K562 (cell line): ENCODE measurements around the gene PDGFA. TPM values are rescaled to one million over a fixed set of nuclear protein-coding genes. Genes with fewer than 3 reads are reported as not detected.
A peak's percentile ranks its signal among the peaks of the same experiment; 100 is the strongest.

Experiments
- ATAC-seq: fragments of 200-7000 bp; cut with Tn5 transposase; 3 replicates; pipeline ENCODE4 v1.9.1; 2020; ENCODE audit warnings: moderate library complexity
- BruUV-seq: library from RNA; stranded (reverse); fragments of 400-500 nt; replicated peaks from 2 replicates; lab custom pipeline; 2021; lab: Mats Ljungman, UMichigan
- CTCF ChIA-PET: fragments of 300-600 bp; formaldehyde crosslinking; extraction: SDS; loops from one replicate; lab custom pipeline; 2021; ENCODE audit warnings: low intra/inter-chr PET ratio; lab: Yijun Ruan, JAX
- POLR2A ChIA-PET: fragments of 300-600, 350-650 bp; sonication (Branson Sonifier 250); formaldehyde crosslinking; extraction: SDS; loops from one replicate; lab custom pipeline; 2021; ENCODE audit warnings: antibody characterized with exemption, inconsistent platforms; lab: Yijun Ruan, JAX
- DNase-seq, 4 experiments: peaks; one replicate each; pipeline versions ENCODE4 v3.0.0 to v3.0.0-alpha.2; 2011 to 2018; ENCODE audit warnings: low spot score in 3 of 4, mixed read lengths in 3 of 4; ENCODE audit errors: extremely low read depth in 1 of 4
- FAIRE-seq: peaks from 2 replicates; lab custom pipeline; 2011; peaks lifted over from hg19 to GRCh38; lab: Jason Lieb, UNC
- H2AFZ ChIP-seq: 2 replicates; pipeline ENCODE4 v1.6.0; 2011; ENCODE audit warnings: low read depth, low read length, control low read depth, inconsistent platforms
- H3K27ac ChIP-seq: fragments of 200-600 bp; 3 replicates; pipeline ENCODE4 v1.8.0; 2011; ENCODE audit warnings: low read depth, mild to moderate bottlenecking, control low read depth, inconsistent platforms, low read length, moderate library complexity, mixed read lengths; ENCODE audit errors: extremely low read depth
- H3K27me3 ChIP-seq, 2 experiments: fragments of 300-600 bp in 1 of 2; 2 replicates in 1 of 2; 3 replicates in 1 of 2; pipeline versions ENCODE4 v1.6.0 to v1.8.0; 2011; ENCODE audit warnings: inconsistent platforms in 2 of 2, low read length in 2 of 2, mild to moderate bottlenecking in 1 of 2, mixed read lengths in 1 of 2, moderate library complexity in 1 of 2; ENCODE audit not compliant: control insufficient read depth in 2 of 2, insufficient read depth in 2 of 2
- H3K36me3 ChIP-seq: fragments of 300-600 bp; 3 replicates; pipeline ENCODE4 v1.8.0; 2011; ENCODE audit warnings: mild to moderate bottlenecking, low read length, inconsistent platforms; ENCODE audit not compliant: control insufficient read depth, insufficient read depth
- H3K4me1 ChIP-seq, 2 experiments: fragments of 200-600 bp in 1 of 2; replicated peaks in 1 of 2; 2 replicates in 1 of 2; 3 replicates in 1 of 2; pipeline versions ENCODE4 v1.5.1 to v1.8.0; 2011; ENCODE audit warnings: inconsistent platforms in 2 of 2, low read length in 2 of 2, mild to moderate bottlenecking in 1 of 2, mixed read lengths in 1 of 2, moderate library complexity in 1 of 2; ENCODE audit not compliant: control insufficient read depth in 2 of 2, insufficient read depth in 2 of 2
- H3K4me2 ChIP-seq: 2 replicates; pipeline ENCODE4 v1.6.1; 2011; ENCODE audit warnings: low read length, control low read depth, inconsistent platforms, mixed read lengths; ENCODE audit not compliant: insufficient read depth
- H3K4me3 ChIP-seq: fragments of 200-600 bp; sonication (generic), shearing (Covaris generic); 2 replicates; pipeline ENCODE4 v1.5.1; 2016; ENCODE audit warnings: control low read depth, inconsistent platforms
- H3K79me2 ChIP-seq: fragments of 200-600 bp; 3 replicates; pipeline ENCODE4 v1.8.0; 2011; ENCODE audit warnings: low read length, inconsistent platforms; ENCODE audit not compliant: control insufficient read depth, insufficient read depth
- H3K9ac ChIP-seq, 2 experiments: 2 replicates each; pipeline versions ENCODE4 v1.6.0 to v1.6.1; 2011; ENCODE audit warnings: low read depth in 2 of 2, low read length in 2 of 2, control low read depth in 1 of 2, inconsistent platforms in 1 of 2, mild to moderate bottlenecking in 1 of 2, mixed read lengths in 1 of 2; ENCODE audit not compliant: insufficient read depth in 1 of 2
- H3K9me1 ChIP-seq: one replicate; pipeline ENCODE4 v1.6.0; 2011; ENCODE audit warnings: inconsistent platforms, mild to moderate bottlenecking, low read length, moderate library complexity; ENCODE audit not compliant: control insufficient read depth, insufficient read depth
- H3K9me3 ChIP-seq: replicated peaks from 2 replicates; pipeline ENCODE4 v1.5.1; 2011; ENCODE audit warnings: low read depth, low read length, inconsistent platforms; ENCODE audit not compliant: control insufficient read depth, insufficient read depth
- H4K20me1 ChIP-seq: replicated peaks from 2 replicates; pipeline ENCODE4 v1.6.1; 2011; ENCODE audit warnings: low read length, inconsistent platforms, mixed read lengths; ENCODE audit not compliant: control insufficient read depth, insufficient read depth
- ARID1B ChIP-seq: fragments of 450-650 bp; IDR thresholded peaks from 2 replicates; pipeline ENCODE4 v1.6.1; 2016; ENCODE audit warnings: antibody characterized with exemption, mild to moderate bottlenecking, inconsistent platforms
- ARID2 ChIP-seq: fragments of 450-650 bp; IDR thresholded peaks from 2 replicates; pipeline ENCODE4 v1.6.1; 2017; ENCODE audit warnings: antibody characterized with exemption, mild to moderate bottlenecking
- EGR1 ChIP-seq: fragments of 450-650 bp; conservative IDR thresholded peaks from 2 replicates; pipeline ENCODE4 v1.6.1; 2017; ENCODE audit warnings: mild to moderate bottlenecking
- ELF4 ChIP-seq: fragments of 450-650 bp; formaldehyde crosslinking; IDR thresholded peaks from 2 replicates; pipeline ENCODE4 v1.4.0; 2022; ENCODE audit warnings: missing genetic modification characterization
- NFXL1 ChIP-seq: fragments of 450-650 bp; formaldehyde crosslinking; IDR thresholded peaks from 2 replicates; pipeline ENCODE4 v1.4.0; 2021; ENCODE audit warnings: mild to moderate bottlenecking
- SMARCA5 ChIP-seq: fragments of 450-650 bp; IDR thresholded peaks from 2 replicates; pipeline ENCODE4 v1.6.1; 2016
- SRSF3 ChIP-seq: fragments of 200-400 bp; formaldehyde crosslinking; IDR thresholded peaks from 2 replicates; pipeline ENCODE4 v1.6.1; 2016; ENCODE audit warnings: mild to moderate bottlenecking, low read length, moderate library complexity; ENCODE audit not compliant: insufficient read depth
- SRSF7 ChIP-seq: fragments of 200-400 bp; formaldehyde crosslinking; optimal IDR thresholded peaks from 2 replicates; pipeline ENCODE3; 2017; ENCODE audit warnings: mild to moderate bottlenecking, low read depth, low read length
- WHSC1 ChIP-seq: IDR thresholded peaks from one replicate; pipeline ENCODE4 v1.6.1; 2012; ENCODE audit warnings: low read length, control low read depth, inconsistent platforms
- ZNF140 ChIP-seq: fragments of 250-450 bp; sonication (Bioruptor Pico); IDR thresholded peaks from 2 replicates; pipeline ENCODE4 v1.8.0; 2021; ENCODE audit warnings: moderate library complexity, mild to moderate bottlenecking, inconsistent platforms
- ZNF184 ChIP-seq: sonication (generic); formaldehyde crosslinking; IDR thresholded peaks from 2 replicates; pipeline ENCODE4 v1.5.0; 2020; ENCODE audit warnings: missing genetic modification reagents
- ZNF253 ChIP-seq: fragments of 250-450 bp; sonication (Bioruptor Pico); conservative IDR thresholded peaks from 2 replicates; pipeline ENCODE4 v1.6.1; 2021; ENCODE audit warnings: mild to moderate bottlenecking
- ZNF282 ChIP-seq: sonication (generic); formaldehyde crosslinking; IDR thresholded peaks from 2 replicates; pipeline ENCODE4 v1.8.1; 2023; ENCODE audit warnings: missing genetic modification reagents
- ZNF316 ChIP-seq: fragments of 450-650 bp; IDR thresholded peaks from 2 replicates; pipeline ENCODE4 v1.6.1; 2016
- ZNF507 ChIP-seq: conservative IDR thresholded peaks from 2 replicates; pipeline ENCODE4 v1.6.1; 2017; ENCODE audit warnings: missing genetic modification characterization, missing compliant biosample characterization
- WGBS: fragments of 100-300 bp; shearing (Covaris generic); methylation state at CpG from one replicate; pipeline ENCODE4 v1.1.6; 2016; ENCODE audit warnings: low coverage, mixed read lengths; ENCODE audit not compliant: insufficient coverage; ENCODE audit errors: missing lambda C conversion rate; 5-methylcytosine and 5-hydroxymethylcytosine counted together
- in situ Hi-C: fragments of 300-500 bp; cut with MboI; formaldehyde crosslinking; loops from 4 replicates; pipeline ENCODE4 v1.15.0; 2018; ENCODE audit warnings: inconsistent platforms, mixed read lengths
- intact Hi-C: fragments of 100-400 bp; cut with micrococcal nuclease; formaldehyde crosslinking; loops from 2 replicates; pipeline ENCODE4 v1.14.2; 2022
- polyA plus RNA-seq, 8 experiments: library from polyadenylated mRNA; depleted of rRNA in 4 of 8; stranded (reverse) in 5 of 8; unstranded in 3 of 8; fragments of >200 nt; fragmentation: Nextera tagmentation in 2 of 8; fragmentation: Illumina TruSeq in 1 of 8; extraction: Ambion mirVana in 2 of 8; extraction: Trizol in 1 of 8; gene quantifications; 2 replicates each; pipeline versions ENCODE4 v1.2.1 to v1.2.3, GENCODE V29; 2011 to 2014; ENCODE audit warnings: inconsistent platforms in 1 of 8, missing spikeins in 1 of 8
- total RNA-seq, 7 experiments: library from RNA; depleted of rRNA in 6 of 7; stranded (reverse); fragments of >200 nt in 6 of 7; fragmentation: Illumina TruSeq in 2 of 7; extraction: Trizol in 2 of 7; gene quantifications; 2 replicates each; pipeline versions ENCODE4 v1.2.1 to v1.2.3, GENCODE V29; 2011 to 2021; ENCODE audit warnings: low replicate concordance in 1 of 7
- TF ChIP-seq, protein P1 (sequence below), 2 experiments: fragments of 450-650 bp; IDR thresholded peaks; 2 replicates each; pipeline ENCODE4 v1.6.1; 2016
- TF ChIP-seq, protein P2 (sequence below): IDR thresholded peaks from 2 replicates; pipeline ENCODE4 v1.6.1; 2012; ENCODE audit warnings: low read depth, low read length, improper control_type of control experiment, borderline replicate concordance

PDGFA gene
- total and polyA plus RNA-seq, 9 of the 15 experiments (the other 6 are each of a cell fraction or from before 2014, with no cell fraction given), result 2.5 to 10.2 (median 4.6) TPM

DNA sequence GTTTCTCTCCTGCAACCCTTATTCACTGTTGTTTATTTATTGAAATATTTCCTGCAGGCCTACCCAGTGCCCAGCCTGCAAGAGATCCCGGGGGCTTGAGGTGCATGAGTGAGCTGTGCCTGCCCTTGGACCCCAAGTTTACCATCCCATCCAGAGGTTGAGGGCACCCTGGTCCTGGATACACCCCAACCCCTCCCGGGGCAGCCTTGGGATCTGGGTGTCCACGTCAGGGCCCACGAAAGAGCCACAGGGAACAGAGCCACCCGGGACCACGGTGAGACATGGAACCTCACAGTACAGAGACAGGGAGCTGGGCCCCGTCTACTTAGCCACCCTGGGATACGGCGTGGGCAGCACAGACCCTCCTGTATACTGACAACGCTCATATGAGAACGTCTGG lies 28.8 kb upstream of the PDGFA start:
- Histone ChIP-seq H3K27me3 (no peaks in the 10 kb centered on the region), H3K79me2 (no peaks in the 10 kb centered on the region), H3K9ac (no peak overlapping the region), H3K9me1 (no peaks in the 10 kb centered on the region), H4K20me1 (no peaks in the 10 kb centered on the region), H3K9me3 (no peaks in the 10 kb centered on the region), H3K4me2 (no peak overlapping the region), H3K4me1 (peaks cover 0 to 33% of the 10 kb centered on the region in 2 experiments; a peak in 2 of 5 replicates), H3K36me3 (no peaks in the 10 kb centered on the region; the same call in 2 of the 3 replicates), H2AFZ (no peak overlapping the region), H3K27ac (no peak overlapping the region), H3K4me3 (no peak overlapping the region)
- ChIA-PET CTCF (no interaction called here), POLR2A (no interaction called here)
- no peak for FAIRE-seq
- intact Hi-C loops, result no loop called here
- in situ Hi-C loops, result no loop called here
- DNase-seq, result no peak
- no TSS peak for BruUV-seq
- TF ChIP-seq ARID2, result no peak
- no peak for TF ChIP-seq ZNF253 (CRISPR knock-in tag)
- no peak for TF ChIP-seq ELF4
- no peak for ATAC-seq
- WGBS, result 72% methylated on average over 9 of the region's 11 CpGs

DNA sequence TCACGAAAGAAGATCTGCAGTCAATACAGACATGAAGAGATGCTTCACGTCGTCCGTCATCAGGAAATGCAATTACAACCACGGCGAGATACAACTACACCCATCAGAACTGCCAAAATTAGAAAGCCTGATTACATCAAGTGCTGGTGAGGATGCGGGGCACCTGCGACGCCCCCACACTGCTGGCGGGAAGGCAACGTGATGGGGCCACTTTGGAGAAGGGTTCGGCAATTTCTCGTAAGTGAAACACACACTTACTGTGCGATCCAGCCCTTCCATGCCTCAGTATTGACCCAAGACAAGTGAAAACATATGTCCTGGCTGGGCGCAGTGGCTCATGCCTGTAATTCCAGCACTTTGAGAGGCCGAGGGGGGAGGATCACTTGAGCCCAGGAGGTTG lies 25.8 kb upstream of the PDGFA start:
- ChIA-PET POLR2A (interaction anchor here (0.7 kb wide), 1 partner anchor 22 kb away, joined by 3 read pairs; no protein-coding TSS in a partner anchor), CTCF (no interaction called here)
- H3K9me3 ChIP-seq, result no peaks in the 10 kb centered on the region
- DNase-seq (no peak), ATAC-seq (no peak), FAIRE-seq (no peak)
- H2AFZ ChIP-seq, result no peak overlapping the region
- H3K9ac ChIP-seq, result no peak overlapping the region
- in situ Hi-C loops, result no loop called here
- no peaks in the 10 kb centered on the region; the same call in 2 of the 3 replicates for H3K36me3 ChIP-seq
- WGBS, result 44% methylated on average over 16 of the region's 16 CpGs
- peaks cover 5 to 45% of the 10 kb centered on the region in 2 experiments; a peak in 4 of 5 replicates for H3K4me1 ChIP-seq
- no peaks in the 10 kb centered on the region for H3K9me1 ChIP-seq
- intact Hi-C loops, result no loop called here
- H3K4me2 ChIP-seq, result no peak overlapping the region
- no peak overlapping the region for H3K27ac ChIP-seq
- no peak overlapping the region for H3K4me3 ChIP-seq
- H4K20me1 ChIP-seq, result no peaks in the 10 kb centered on the region
- H3K27me3 ChIP-seq, result no peaks in the 10 kb centered on the region
- H3K79me2 ChIP-seq, result no peaks in the 10 kb centered on the region
- no TSS peak for BruUV-seq
- peak; percentile 98 for TF ChIP-seq ZNF184 (CRISPR knock-in tag)
- TF ChIP-seq ZNF282 (CRISPR knock-in tag), result no peak
- no peak for TF ChIP-seq WHSC1
- no peak for TF ChIP-seq SRSF7
- no peak for TF ChIP-seq SMARCA5
- TF ChIP-seq, protein P1, sequence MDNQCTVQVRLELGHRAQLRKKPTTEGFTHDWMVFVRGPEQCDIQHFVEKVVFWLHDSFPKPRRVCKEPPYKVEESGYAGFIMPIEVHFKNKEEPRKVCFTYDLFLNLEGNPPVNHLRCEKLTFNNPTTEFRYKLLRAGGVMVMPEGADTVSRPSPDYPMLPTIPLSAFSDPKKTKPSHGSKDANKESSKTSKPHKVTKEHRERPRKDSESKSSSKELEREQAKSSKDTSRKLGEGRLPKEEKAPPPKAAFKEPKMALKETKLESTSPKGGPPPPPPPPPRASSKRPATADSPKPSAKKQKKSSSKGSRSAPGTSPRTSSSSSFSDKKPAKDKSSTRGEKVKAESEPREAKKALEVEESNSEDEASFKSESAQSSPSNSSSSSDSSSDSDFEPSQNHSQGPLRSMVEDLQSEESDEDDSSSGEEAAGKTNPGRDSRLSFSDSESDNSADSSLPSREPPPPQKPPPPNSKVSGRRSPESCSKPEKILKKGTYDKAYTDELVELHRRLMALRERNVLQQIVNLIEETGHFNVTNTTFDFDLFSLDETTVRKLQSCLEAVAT (IDR thresholded peaks at IDR 0.05), result no peak
- TF ChIP-seq ZNF140 (CRISPR knock-in tag), result no peak
- no peak for TF ChIP-seq ZNF507 (tag)
- no peak for TF ChIP-seq SRSF3
- no peak for TF ChIP-seq ZNF316
- TF ChIP-seq, protein P2, sequence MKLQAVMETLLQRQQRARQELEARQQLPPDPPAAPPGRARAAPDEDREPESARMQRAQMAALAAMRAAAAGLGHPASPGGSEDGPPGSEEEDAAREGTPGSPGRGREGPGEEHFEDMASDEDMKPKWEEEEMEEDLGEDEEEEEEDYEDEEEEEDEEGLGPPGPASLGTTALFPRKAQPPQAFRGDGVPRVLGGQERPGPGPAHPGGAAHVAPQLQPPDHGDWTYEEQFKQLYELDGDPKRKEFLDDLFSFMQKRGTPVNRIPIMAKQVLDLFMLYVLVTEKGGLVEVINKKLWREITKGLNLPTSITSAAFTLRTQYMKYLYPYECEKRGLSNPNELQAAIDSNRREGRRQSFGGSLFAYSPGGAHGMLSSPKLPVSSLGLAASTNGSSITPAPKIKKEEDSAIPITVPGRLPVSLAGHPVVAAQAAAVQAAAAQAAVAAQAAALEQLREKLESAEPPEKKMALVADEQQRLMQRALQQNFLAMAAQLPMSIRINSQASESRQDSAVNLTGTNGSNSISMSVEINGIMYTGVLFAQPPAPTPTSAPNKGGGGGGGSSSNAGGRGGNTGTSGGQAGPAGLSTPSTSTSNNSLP, result no peak
- TF ChIP-seq EGR1, result peak; percentile 57
- TF ChIP-seq NFXL1, result no peak
- TF ChIP-seq ARID1B, result no peak
